SK-N-SH (cell line): ENCODE data around the gene PLEKHM2.

ENCODE experiments used
- CTCF ChIP-seq: fragments of 200-600 bp; sonication (generic); IDR thresholded peaks from 2 replicates; pipeline ENCODE4 v1.6.1; 2017; ENCODE audit warnings: antibody characterized with exemption, mild to moderate bottlenecking, moderate library complexity
- EP300 ChIP-seq, 2 experiments: IDR thresholded peaks; 2 replicates each; pipeline versions ENCODE4 v1.4.0 to v1.6.1; 2012; ENCODE audit warnings: borderline replicate concordance in 1 of 2, low read depth in 1 of 2, low read length in 1 of 2
- JUND ChIP-seq: IDR thresholded peaks from 2 replicates; pipeline ENCODE4 v1.4.0; 2012
- MXI1 ChIP-seq: IDR thresholded peaks from 2 replicates; pipeline ENCODE4 v1.6.1; 2012; ENCODE audit warnings: mild to moderate bottlenecking, low read depth, low read length, improper control_type of control experiment
- NRF1 ChIP-seq: IDR thresholded peaks from 2 replicates; pipeline ENCODE4 v1.6.1; 2012; ENCODE audit warnings: low read depth, mild to moderate bottlenecking, low read length
- RAD21 ChIP-seq: IDR thresholded peaks from 2 replicates; pipeline ENCODE4 v1.6.1; 2012; ENCODE audit warnings: mild to moderate bottlenecking, low read length
- SMC3 ChIP-seq: IDR thresholded peaks from 2 replicates; pipeline ENCODE4 v1.6.1; 2012; ENCODE audit warnings: low read depth, low read length, improper control_type of control experiment
- USF1 ChIP-seq: IDR thresholded peaks from 2 replicates; pipeline ENCODE4 v1.4.0; 2012; ENCODE audit warnings: low read depth, borderline replicate concordance

- TF ChIP-seq CTCF (no peak), SMC3 (no peak), MXI1 (no peak), JUND (no peak), EP300 (IDR thresholded peaks at IDR 0.05; ENCODE audit: borderline replicate concordance in 1 of 2, low read depth in 1 of 2, low read length in 1 of 2) (no peak), NRF1 (no peak), RAD21 (no peak), USF1 (no peak)
Observed at GRCh38 chr1:15692121-15692682, 8.1 kb downstream of the PLEKHM2 start.
